AG04450 (cell line): ENCODE data around the gene GNLY. TPM values are rescaled to one million over a fixed set of nuclear protein-coding genes. Genes with fewer than 3 reads are reported as not detected.

Source experiments
- CTCF ChIA-PET: fragments of 300-600, 350-600 bp; formaldehyde crosslinking; extraction: SDS; loops from one replicate; lab custom pipeline; 2022; ENCODE audit warnings: antibody characterized with exemption, inconsistent platforms; lab: Charles Lee
- POLR2A ChIA-PET: fragments of 350-600 bp; formaldehyde crosslinking; extraction: SDS; loops from one replicate; lab custom pipeline; 2021; ENCODE audit warnings: antibody characterized with exemption, inconsistent platforms; lab: Yijun Ruan, JAX
- DNase-seq: peaks from one replicate; pipeline ENCODE4 v3.0.0-alpha.2; 2011; ENCODE audit warnings: low read depth, low spot score
- H3K27ac ChIP-seq: one replicate; pipeline ENCODE4 v1.5.1; 2012; ENCODE audit warnings: low read depth, low read length, control low read depth
- H3K27me3 ChIP-seq: one replicate; pipeline ENCODE4 v1.6.0; 2012; ENCODE audit warnings: low read length; ENCODE audit not compliant: control insufficient read depth, insufficient read depth
- H3K4me3 ChIP-seq: 2 replicates; pipeline ENCODE4 v1.5.1; 2011; ENCODE audit warnings: mild to moderate bottlenecking, low read depth, low read length, control low read depth
- H3K9me3 ChIP-seq: 2 replicates; pipeline ENCODE4 v1.5.1; 2012; ENCODE audit warnings: low read length; ENCODE audit not compliant: control insufficient read depth, insufficient read depth
- CTCF ChIP-seq: IDR thresholded peaks from 2 replicates; pipeline ENCODE4 v1.5.1; 2011; ENCODE audit warnings: low read depth, low read length, control low read depth, inconsistent platforms
- polyA plus RNA-seq: library from polyadenylated mRNA; depleted of rRNA; stranded (reverse); fragments of >200 nt; gene quantifications from 2 replicates; pipeline ENCODE4 v1.2.3, GENCODE V29; 2011

GNLY gene
- polyA plus RNA-seq, 1 experiment = not detected

DNA sequence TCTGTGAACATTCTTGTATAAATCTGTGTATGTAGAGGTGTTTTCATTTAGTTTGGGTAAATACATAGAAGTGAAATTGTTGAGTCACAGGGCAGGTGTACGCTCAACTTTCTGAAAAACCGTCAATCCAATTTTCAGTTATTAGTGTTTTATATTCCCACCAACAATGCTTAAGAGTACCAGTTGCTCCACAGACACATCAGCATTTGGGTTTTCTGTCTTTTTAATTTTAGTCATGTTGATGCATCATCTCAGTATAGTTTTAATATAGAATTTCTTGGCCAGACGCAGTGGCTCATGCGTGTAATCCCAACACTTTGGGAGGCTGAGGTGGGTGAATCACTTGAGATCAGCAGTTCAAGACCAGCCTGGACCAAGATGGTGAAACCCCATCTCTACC is 3.2 kb upstream of the GNLY start:
- Histone ChIP-seq H3K4me3 (no peak overlapping the region), H3K27me3 (peaks cover 4% of the 10 kb centered on the region), H3K9me3 (no peaks in the 10 kb centered on the region), H3K27ac (no peak overlapping the region)
- POLR2A ChIA-PET = no interaction called here
- CTCF ChIA-PET = interaction anchor here (0.6 kb wide), 1 partner anchor 17 kb away, joined by 3 read pairs; no protein-coding TSS in a partner anchor
- no peak for TF ChIP-seq CTCF
- no peak for DNase-seq

DNA sequence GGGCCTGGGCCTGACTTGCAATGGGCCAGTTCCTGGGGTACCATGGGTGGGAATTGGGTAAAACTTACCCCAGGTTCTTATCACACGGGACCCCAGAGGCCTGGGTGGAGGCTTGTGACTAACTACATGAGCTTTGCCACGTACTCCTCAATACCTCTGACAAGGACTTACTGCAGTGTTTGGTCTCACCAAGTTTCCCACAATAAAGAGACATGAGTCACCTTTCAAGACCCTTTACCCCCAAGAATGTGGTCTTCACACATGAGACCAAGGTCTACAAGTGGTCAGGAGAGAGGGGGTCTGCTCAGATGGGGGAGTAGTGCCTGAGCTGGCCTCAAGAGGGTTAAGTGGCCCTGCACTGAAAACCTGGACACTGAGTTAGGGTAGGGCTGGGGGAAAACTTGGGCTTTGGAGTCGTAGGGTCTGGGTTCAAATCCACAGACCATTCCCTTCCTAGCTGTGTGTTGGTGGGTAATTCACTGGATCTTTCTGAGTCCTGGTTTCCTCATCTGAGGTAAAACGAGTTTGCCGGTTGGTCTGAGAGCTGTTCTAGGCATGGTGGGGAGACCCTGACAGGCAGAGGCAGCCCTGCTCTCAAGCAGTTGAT is 2.0 kb upstream of the GNLY start:
- CTCF ChIA-PET = interaction anchor here (1.2 kb wide), 1 partner anchor 15 kb away, joined by 3 read pairs; no protein-coding TSS in a partner anchor
- Histone ChIP-seq H3K4me3 (no peak overlapping the region), H3K27me3 (peaks cover 4% of the 10 kb centered on the region), H3K27ac (no peak overlapping the region), H3K9me3 (no peaks in the 10 kb centered on the region)
- no peak for TF ChIP-seq CTCF
- POLR2A ChIA-PET = no interaction called here
- no peak for DNase-seq

- H3K9me3 ChIP-seq = no peaks in the 10 kb centered on the region
- H3K4me3 ChIP-seq = no peak overlapping the region
- ChIA-PET POLR2A (no interaction called here), CTCF (interaction anchor here (1.3 to 1.4 kb wide), 2 partner anchors 13 to 14 kb away, joined by 3 read pairs; no protein-coding TSS in a partner anchor)
- no peak for DNase-seq
- no peak for TF ChIP-seq CTCF
- no peak overlapping the region for H3K27ac ChIP-seq
- peaks cover 4% of the 10 kb centered on the region for H3K27me3 ChIP-seq
Measured at GRCh38 chr2:85695121-85695520, 963 bp downstream of the GNLY start.

GRCh38 chr2:85695691-85696668 is 1.8 kb downstream of the GNLY start:
- TF ChIP-seq CTCF = no peak
- CTCF ChIA-PET = interaction anchor here (1.0 to 1.9 kb wide), 4 partner anchors 11 to 17 kb away, joined by 3 to 9 read pairs (median 3); no protein-coding TSS in a partner anchor
- no peak overlapping the region for H3K27ac ChIP-seq
- POLR2A ChIA-PET = no interaction called here
- H3K4me3 ChIP-seq = no peak overlapping the region
- no peak for DNase-seq
- peaks cover 4% of the 10 kb centered on the region for H3K27me3 ChIP-seq
- no peaks in the 10 kb centered on the region for H3K9me3 ChIP-seq
